GM15510 (cell line): ENCODE results near the gene BHMT2.

Source experiments
- POLR2A ChIP-seq: IDR thresholded peaks from 3 replicates; pipeline ENCODE4 v1.6.1; 2011; ENCODE audit warnings: borderline replicate concordance; ENCODE audit not compliant: insufficient read length; ENCODE audit errors: extremely low read depth

Gene BHMT2

DNA sequence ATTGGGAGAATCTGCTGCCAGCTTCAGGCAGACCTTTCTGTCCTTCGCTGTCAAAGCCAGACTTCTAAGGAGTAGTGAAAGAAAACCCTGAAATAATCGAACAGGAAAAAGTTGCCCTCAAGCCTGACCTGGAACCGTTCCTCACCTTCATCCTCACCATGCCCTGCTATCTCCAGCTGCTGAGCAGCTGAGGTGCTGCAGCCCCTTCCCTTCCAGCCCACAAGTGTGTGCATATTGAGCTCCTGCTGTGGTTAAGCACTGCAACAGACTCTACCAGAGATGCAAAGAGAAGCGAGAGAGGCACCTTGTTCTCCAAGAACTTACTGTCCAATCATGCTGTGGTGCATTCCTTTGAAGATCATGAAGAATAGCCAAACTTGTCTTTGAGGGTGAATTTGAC, 18.9 kb downstream of the BHMT2 start:
- TF ChIP-seq POLR2A = no peak

DNA sequence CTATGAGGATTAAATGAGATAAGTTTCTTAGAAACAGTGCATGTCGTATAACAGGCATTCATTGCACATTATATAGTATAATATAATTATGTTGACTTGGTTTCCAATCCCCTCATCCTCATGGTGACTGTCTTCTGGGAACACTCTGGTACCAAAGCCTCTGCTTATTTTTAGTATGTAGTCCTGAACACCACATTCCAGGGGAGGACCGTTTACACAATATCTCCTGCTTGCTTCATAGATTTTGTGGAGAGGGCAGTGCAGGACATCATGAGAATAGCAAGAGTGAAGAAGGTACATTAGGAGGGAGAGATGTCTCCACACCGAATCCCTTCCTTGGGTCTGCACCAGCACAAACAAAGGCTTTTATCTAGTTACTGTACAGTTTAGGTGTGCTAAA, 21.5 kb downstream of the BHMT2 start:
- no peak for TF ChIP-seq POLR2A

DNA sequence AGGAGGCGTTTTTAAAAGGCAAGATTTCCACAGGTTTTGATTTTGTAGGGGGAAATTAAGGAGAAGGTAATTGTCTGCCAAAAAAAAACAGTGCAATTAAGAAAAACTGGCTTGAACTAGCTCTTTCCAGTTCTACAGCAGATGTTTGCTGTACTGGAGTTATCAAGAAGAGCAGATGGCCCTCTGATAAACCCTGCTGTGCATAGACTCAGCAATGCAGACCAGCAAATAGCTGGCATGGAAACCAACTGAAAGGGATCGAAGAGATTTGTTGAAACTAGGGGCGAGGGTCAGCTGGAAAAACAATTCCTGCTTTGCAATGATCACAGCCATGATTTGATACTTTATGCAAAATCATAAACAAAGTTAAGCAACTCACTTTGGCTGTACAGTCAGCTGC, 24.2 kb downstream of the BHMT2 start:
- TF ChIP-seq POLR2A = no peak

DNA sequence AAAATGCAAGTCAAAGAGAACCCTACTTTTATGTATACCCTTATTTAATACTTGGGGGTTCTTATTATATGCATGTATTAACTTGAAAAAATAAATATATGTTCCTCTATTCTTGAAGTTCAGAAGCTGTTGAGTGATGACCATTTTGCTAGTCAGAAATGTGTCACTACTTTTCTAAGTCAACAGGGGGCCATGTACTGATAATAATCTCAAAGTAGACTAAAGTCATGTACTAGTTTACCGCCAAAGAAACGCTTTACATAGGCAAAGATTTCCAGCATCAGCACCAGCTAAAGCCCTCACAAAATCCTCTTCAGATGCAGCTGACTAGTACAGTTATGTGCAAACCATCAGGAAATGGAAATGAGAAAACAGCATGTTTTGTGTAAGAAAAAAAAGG, 36.3 kb downstream of the BHMT2 start:
- TF ChIP-seq POLR2A = no peak

DNA sequence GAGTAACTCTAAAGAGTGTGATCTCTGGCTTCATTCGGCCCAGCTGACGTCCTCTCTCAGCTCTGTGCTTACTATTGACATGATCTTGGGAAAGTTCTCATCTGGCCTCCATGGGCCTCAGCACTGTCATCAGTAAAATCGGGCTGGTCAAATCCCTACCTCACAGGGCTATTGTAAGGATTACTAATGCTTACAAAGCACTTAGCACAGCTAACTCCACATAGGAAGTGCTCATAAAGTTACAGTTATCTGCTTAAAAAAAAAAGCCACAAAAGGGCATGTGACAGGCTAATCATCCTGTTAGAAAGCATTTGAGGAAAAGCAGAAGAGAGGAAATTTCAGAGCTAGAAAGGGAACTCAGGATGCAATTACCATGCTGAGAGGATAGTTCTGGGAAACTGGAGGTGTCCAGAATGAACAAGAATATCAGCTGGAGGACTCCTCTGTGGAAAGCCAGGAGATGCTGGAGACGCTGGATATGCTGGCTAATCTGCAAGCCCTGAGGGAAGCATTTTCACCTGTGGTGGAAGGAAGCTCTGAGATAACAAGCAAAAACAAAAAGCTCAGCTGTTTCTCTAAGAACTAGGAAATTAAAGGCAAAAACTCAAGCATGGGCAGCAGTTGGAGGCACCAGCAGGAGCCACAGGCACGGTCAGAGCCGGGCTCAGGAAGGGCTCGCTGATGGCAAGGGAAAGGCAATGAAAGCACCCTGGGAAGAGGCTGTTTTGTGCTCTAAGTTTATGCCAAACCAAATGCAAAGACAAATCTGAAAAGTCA, 37.6 kb downstream of the BHMT2 start:
- no peak for TF ChIP-seq POLR2A

DNA sequence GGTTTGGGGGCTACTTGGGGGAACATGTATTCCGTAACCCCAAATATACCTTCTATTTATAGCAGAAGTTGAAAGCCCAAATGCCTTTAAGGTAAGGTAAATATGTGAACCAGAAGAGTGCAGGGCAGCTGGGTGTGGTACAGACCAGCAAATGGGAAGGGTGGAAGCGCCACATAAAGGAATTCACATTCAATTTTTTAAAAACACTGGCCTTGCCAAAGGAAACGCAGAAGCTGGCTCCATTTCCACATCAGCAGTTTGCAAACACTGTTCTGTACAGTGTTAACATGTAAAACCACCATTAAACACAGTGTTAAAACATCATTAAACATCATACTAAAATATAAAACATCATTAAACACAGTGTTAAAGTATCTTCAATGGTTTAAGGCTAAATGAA, 38.5 kb downstream of the BHMT2 start:
- TF ChIP-seq POLR2A = no peak

DNA sequence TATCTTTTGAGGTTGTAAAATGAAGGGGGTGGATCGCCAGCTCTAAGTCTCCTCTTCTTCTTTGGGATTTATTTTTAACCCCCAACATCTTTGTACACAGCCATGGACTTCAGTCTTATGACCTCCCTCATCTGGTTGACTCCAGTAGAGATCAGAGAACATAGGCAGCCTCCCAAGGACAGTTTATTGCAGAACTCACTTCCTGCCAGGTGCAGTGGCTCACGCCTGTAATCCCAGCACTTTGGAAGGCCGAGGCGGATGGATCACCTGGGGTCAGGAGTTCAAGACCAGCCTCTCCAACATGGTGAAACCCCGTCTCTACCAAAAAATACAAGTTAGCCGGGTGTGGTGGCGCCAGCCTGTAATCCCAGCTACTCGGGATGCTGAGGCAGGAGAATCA, 39.2 kb downstream of the BHMT2 start:
- TF ChIP-seq POLR2A = no peak

DNA sequence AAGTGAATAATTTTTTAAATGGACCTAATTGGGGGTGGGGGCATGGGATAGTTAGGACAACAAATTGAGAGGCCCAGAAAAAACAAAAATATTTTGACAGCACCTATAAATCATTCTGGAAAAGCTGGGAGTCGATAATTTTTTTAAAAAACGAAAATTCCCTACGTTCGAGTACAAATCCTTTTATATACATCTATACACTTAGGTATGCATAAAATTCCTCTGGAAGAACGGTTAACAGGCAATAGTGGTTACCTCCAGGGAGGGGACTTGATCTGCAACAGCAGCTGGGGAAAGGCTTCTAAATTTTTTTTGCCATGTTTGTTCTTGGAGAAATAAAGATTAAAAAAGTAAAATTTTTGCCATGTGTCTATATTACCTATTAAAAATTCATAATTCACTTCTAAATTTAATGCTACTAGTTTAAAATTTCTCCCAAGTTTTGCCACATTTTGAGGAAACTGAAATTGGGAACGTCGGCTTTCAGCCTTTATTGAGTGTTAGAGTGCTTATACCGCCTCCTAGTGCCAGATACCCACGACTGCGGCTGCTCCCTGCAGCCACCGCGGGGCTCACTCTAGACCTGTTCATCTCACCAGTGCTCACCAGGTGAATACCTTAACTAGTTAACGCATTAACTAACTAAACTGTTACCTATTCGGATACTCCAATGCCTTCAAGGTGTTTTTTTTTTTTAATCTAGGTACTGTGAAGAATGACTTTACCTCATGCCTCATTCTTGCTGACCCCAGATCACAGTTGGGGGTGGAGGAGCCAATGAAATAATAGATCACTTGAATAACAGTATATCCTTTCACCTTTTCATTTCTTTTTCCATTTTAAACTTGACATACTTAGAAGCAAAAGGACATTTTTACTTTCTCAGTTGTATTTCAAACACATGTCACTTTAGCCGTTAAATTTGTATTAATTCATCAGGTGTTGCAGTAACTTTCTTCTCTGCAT, 40.2 kb downstream of the BHMT2 start:
- TF ChIP-seq POLR2A = no peak

DNA sequence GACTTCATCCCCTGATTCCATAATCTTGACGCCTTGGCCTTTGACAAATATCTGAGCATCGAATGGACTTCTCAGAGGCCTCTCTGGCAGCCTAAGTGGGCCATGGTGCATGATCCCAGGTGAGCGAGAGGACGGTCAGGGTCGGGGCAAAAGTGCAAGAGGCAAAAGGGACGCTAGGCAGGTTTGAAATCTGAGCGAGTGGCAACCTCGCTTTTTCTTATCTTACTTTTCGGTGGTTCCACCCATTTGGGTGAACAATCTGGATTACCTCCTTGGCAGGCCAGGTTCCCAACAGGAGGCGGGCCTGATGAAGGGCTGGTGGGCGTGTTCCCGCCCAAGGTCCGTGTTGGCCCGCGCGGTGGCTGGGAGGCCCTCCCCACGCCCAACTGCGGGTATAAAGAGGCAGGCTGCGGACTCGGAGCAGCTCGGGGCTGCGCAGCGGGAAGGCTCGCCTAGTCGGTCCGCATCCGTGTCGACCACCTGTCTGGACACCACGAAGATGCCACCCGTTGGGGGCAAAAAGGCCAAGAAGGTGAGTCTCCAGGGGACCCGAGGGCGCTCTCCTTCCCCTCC, 41.9 kb downstream of the BHMT2 start, which contains the start of gene BHMT:
TSS of gene BHMT (plus strand) at position 423 of the 573 bp plus-strand sequence. CDS start at position 500, 77 bp downstream.
- no peak for TF ChIP-seq POLR2A

DNA sequence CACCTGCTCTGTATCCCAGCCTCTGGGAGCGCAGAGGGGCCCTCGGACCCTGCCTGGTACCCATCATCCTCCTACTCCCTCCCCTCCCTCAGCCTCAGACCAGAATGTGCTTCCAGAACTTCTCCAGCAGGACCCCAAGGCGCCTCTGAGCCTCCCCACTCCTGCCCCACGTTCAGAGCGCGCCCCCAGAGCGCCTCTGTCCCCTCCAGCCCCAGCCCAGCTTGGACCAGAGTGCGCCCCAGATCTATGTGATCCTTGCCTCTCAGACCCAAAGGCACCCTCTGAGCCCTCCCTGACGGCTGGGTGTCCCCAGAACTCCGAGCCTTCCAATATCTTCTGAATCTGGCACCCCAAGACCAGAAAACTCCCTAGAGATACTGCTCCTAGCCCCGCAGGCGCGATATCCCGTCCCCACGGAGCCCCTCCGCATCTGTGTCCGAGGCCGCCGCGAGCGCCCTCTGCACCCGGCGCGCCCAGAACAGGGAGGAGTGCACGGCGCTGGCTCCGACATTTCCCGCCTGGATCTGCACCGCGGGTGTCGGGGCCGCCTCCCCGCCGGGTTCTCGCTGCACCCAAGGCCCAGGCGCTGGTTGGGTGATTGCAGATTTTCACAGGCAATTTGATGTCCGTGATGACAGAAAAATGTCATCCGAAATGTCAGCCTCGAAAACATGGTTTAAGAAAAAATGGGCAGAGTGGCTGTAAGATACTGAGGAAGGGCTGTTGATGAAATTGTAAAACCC, 42.6 kb downstream of the BHMT2 start:
- no peak for TF ChIP-seq POLR2A

DNA sequence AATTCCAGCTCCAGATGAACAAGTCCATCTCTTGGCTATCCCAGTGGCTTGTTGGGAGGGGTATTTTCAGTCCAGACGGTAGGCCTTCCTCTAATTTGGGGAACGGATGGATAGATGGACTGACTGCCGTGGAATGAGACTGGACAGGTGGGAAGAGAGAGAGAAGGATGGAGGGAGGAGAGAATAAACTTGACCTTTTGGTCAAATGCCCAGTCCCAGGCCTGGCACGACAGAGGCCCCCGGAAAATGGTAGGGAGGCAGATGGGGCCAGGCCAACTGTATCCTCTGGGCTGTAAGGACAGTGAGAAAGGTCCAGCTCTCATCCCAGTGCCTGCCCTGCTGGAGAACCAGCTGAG, 43.1 kb downstream of the BHMT2 start:
- TF ChIP-seq POLR2A = no peak

DNA sequence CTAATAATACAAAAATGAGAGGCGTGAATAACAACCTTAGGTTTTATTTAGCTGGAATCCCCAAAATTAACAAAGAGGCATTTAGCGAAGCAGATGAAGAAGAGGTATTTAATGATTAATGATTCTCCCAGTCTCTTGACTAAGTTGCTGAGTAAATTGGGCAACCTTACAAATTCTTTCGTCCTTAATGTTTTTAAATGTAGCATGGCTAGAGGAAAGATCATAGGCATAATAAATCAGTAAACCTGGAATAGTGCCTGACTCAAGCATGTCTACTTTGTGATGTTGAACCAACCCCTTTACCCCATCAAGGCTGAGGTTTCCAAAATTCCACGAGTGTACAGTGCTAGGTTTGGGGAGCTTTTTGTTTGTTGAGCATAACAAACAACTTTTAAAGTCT, 49.9 kb downstream of the BHMT2 start:
- no peak for TF ChIP-seq POLR2A

DNA sequence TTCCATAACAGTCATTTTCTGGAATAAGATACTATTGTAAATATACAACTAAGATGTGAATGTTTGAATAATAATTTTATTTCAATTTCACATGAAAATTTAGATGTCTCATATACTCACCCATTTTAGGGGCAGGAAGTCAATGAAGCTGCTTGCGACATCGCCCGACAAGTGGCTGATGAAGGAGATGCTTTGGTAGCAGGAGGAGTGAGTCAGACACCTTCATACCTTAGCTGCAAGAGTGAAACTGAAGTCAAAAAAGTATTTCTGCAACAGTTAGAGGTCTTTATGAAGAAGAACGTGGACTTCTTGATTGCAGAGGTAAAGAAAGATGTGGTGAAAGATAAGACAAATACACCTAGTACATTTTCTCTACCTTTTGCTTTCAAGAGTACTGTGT, 50.7 kb downstream of the BHMT2 start:
- TF ChIP-seq POLR2A = no peak

DNA sequence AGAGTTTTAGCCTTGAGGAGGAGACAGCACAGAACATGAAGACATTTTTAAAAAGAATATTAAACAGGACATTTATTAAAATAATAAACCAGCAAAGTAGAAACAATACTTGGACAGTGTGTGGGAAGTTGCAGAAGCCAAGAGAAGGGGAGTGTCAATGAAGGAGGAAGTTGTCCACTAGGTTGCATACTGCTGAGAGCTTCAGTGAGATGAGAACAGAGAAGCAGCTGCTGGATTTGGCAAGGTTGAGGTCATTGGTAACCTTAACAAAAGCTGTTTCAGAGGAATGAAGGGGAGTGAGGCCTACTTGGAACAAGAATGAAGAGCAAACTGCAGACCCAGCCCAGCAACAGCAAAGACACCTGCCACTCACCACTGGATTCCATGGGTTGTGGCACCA, 53.4 kb downstream of the BHMT2 start:
- no peak for TF ChIP-seq POLR2A

DNA sequence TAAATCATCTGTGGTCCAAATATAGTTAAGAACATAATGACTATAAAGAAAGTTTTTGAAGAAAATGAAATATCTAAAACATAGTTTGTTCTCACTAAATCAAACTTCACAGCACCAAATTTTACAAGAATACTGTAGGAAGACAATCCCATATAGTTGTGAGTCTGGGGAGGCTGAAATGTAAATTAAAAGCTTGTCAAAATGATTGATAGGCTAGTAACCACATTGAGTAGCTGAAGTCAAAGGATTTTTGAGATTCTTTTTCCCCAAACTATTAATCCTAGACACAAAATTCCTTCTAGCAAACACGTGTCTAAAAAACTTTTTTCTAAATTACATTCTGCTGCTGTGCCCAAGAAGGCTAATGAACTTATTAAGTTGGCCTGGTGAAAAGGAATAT, 55.0 kb downstream of the BHMT2 start:
- no peak for TF ChIP-seq POLR2A

DNA sequence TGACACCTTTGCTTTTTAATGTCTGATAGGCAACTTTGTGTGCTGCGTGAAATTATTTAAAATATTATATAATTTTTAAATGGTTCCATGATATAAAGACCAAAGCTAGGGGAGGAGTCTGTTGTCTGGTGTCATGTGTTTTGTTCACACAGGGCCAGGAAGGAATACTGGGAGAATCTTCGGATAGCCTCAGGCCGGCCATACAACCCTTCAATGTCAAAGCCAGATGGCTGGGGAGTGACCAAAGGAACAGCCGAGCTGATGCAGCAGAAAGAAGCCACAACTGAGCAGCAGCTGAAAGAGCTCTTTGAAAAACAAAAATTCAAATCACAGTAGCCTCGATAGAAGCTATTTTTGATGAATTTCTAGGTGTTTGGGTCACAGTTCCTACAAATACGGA, 61.2 kb downstream of the BHMT2 start:
- no peak for TF ChIP-seq POLR2A
